HepG2 (cell line): Measurements from ENCODE around the gene MIOS. TPM values are rescaled to one million over a fixed set of nuclear protein-coding genes. Genes with fewer than 3 reads are reported as not detected.

Experiments used
- ATAC-seq: fragments of 200-7000 bp; cut with Tn5 transposase; 3 replicates; pipeline ENCODE4 v1.9.1; 2020; ENCODE audit warnings: mild to moderate bottlenecking, moderate library complexity
- BruUV-seq: library from RNA; stranded (reverse); fragments of 400-500 nt; replicated peaks from 2 replicates; lab custom pipeline; 2021; lab: Mats Ljungman, UMichigan
- CTCF ChIA-PET: fragments of 300-600 bp; formaldehyde crosslinking; extraction: SDS; loops from one replicate; lab custom pipeline; 2021; ENCODE audit warnings: low total read pairs, inconsistent platforms, low intra/inter-chr PET ratio; lab: Yijun Ruan, JAX
- POLR2A ChIA-PET: fragments of 350-600 bp; sonication (Branson Sonifier 250); formaldehyde crosslinking; loops from one replicate; lab custom pipeline; 2020; ENCODE audit warnings: antibody characterized with exemption, inconsistent platforms; lab: Yijun Ruan, JAX
- DNase-seq: peaks from one replicate; pipeline ENCODE4 v3.0.0-alpha.2; 2015; ENCODE audit warnings: low spot score
- FAIRE-seq: peaks from 3 replicates; lab custom pipeline; 2011; peaks lifted over from hg19 to GRCh38; lab: Jason Lieb, UNC
- H2AFZ ChIP-seq: one replicate; pipeline ENCODE4 v1.6.1; 2011; ENCODE audit warnings: low read length, inconsistent platforms
- H3K27ac ChIP-seq: fragments of 300-600 bp; 3 replicates; pipeline ENCODE4 v1.8.0; 2011; ENCODE audit warnings: mixed run types, mild to moderate bottlenecking, mixed read lengths, low read length, inconsistent platforms; ENCODE audit not compliant: insufficient read depth; ENCODE audit errors: extremely low read length
- H3K27me3 ChIP-seq, 2 experiments: fragments of 200-600 bp in 1 of 2; 2 replicates in 1 of 2; 3 replicates in 1 of 2; pipeline versions ENCODE4 v1.6.0 to v1.8.0; 2011; ENCODE audit warnings: low read length in 2 of 2, mild to moderate bottlenecking in 2 of 2, moderate library complexity in 2 of 2, inconsistent platforms in 1 of 2; ENCODE audit not compliant: insufficient read depth in 2 of 2, control insufficient read depth in 1 of 2
- H3K36me3 ChIP-seq, 2 experiments: fragments of 200-600 bp in 1 of 2; replicated peaks in 1 of 2; 2 replicates in 1 of 2; 3 replicates in 1 of 2; pipeline versions ENCODE4 v1.5.1 to v1.8.0; 2011; ENCODE audit warnings: low read length in 2 of 2, inconsistent platforms in 1 of 2; ENCODE audit not compliant: insufficient read depth in 2 of 2, control insufficient read depth in 1 of 2
- H3K4me1 ChIP-seq: 2 replicates; pipeline ENCODE4 v1.5.1; 2012; ENCODE audit warnings: low read length, inconsistent platforms; ENCODE audit not compliant: insufficient read depth
- H3K4me2 ChIP-seq: 2 replicates; pipeline ENCODE4 v1.6.0; 2011; ENCODE audit warnings: low read depth, low read length, inconsistent platforms
- H3K4me3 ChIP-seq, 3 experiments: fragments of 200-600 bp in 1 of 3; sonication (generic), shearing (Covaris generic) in 1 of 3; replicated peaks in 1 of 3; 2 replicates each; pipeline ENCODE4 v1.5.1; 2011 to 2016; ENCODE audit warnings: low read length in 3 of 3, inconsistent platforms in 2 of 3, low read depth in 2 of 3, mild to moderate bottlenecking in 2 of 3, control low read depth in 1 of 3, mixed read lengths in 1 of 3; ENCODE audit not compliant: insufficient read depth in 1 of 3
- H3K79me2 ChIP-seq: one replicate; pipeline ENCODE4 v1.6.1; 2011; ENCODE audit warnings: low read length, inconsistent platforms; ENCODE audit not compliant: insufficient read depth
- H3K9ac ChIP-seq: 2 replicates; pipeline ENCODE4 v1.6.0; 2011; ENCODE audit warnings: mild to moderate bottlenecking, low read depth, low read length, inconsistent platforms; ENCODE audit not compliant: insufficient read depth
- H3K9me3 ChIP-seq: 2 replicates; pipeline ENCODE4 v1.5.1; 2012; ENCODE audit warnings: mild to moderate bottlenecking, low read length
- H4K20me1 ChIP-seq: 2 replicates; pipeline ENCODE4 v1.6.0; 2011; ENCODE audit warnings: inconsistent platforms, mild to moderate bottlenecking, low read length, moderate library complexity; ENCODE audit not compliant: insufficient read depth
- BRD4 ChIP-seq: sonication (generic); formaldehyde crosslinking; IDR thresholded peaks from 2 replicates; pipeline ENCODE4 v1.4.0; 2020; ENCODE audit warnings: missing genetic modification reagents
- ELF3 ChIP-seq: IDR thresholded peaks from 2 replicates; pipeline ENCODE4 v1.6.1; 2016; ENCODE audit warnings: missing genetic modification reagents, missing compliant biosample characterization
- EZH2 ChIP-seq: conservative IDR thresholded peaks from 2 replicates; pipeline ENCODE4 v1.6.1; 2012; ENCODE audit warnings: mild to moderate bottlenecking, low read depth, low read length, moderate library complexity
- IKZF1 ChIP-seq: fragments of 450-650 bp; IDR thresholded peaks from 2 replicates; pipeline ENCODE4 v1.7.1; 2016
- MTA3 ChIP-seq: sonication (generic); formaldehyde crosslinking; IDR thresholded peaks from 2 replicates; pipeline ENCODE4 v1.4.0; 2020; ENCODE audit warnings: missing genetic modification reagents
- PTBP1 ChIP-seq: fragments of 200-400 bp; formaldehyde crosslinking; IDR thresholded peaks from 2 replicates; pipeline ENCODE4 v1.6.1; 2018; ENCODE audit warnings: low read length, low read depth; ENCODE audit not compliant: poor library complexity, severe bottlenecking
- UBTF ChIP-seq: sonication (generic); formaldehyde crosslinking; IDR thresholded peaks from 2 replicates; pipeline ENCODE4 v1.4.0; 2020; ENCODE audit warnings: mild to moderate bottlenecking, missing genetic modification reagents
- ZKSCAN1 ChIP-seq: fragments of 150-350 bp; IDR thresholded peaks from 2 replicates; pipeline ENCODE4 v1.6.1; 2014; ENCODE audit warnings: low read length
- ZNF10 ChIP-seq: sonication (generic); formaldehyde crosslinking; IDR thresholded peaks from 2 replicates; pipeline ENCODE4 v1.4.0; 2020; ENCODE audit warnings: mild to moderate bottlenecking, low read depth, missing genetic modification reagents, borderline replicate concordance
- ZNF83 ChIP-seq: sonication (generic); formaldehyde crosslinking; IDR thresholded peaks from 2 replicates; pipeline ENCODE4 v1.4.0; 2020; ENCODE audit warnings: missing genetic modification reagents, mild to moderate bottlenecking, borderline replicate concordance
- ZNF879 ChIP-seq: sonication (generic); formaldehyde crosslinking; IDR thresholded peaks from 2 replicates; pipeline ENCODE4 v1.8.1; 2023; ENCODE audit warnings: missing genetic modification reagents
- WGBS: methylation state at CpG from one replicate; pipeline ENCODE4 v1.1.6; 2017; ENCODE audit warnings: low lambda C conversion rate; 5-methylcytosine and 5-hydroxymethylcytosine counted together
- in situ Hi-C: cut with HindIII; loops from 2 replicates; pipeline ENCODE4 v1.10.0; 2017; ENCODE audit warnings: low pct_unique_long_range_greater_than_20kb; ENCODE audit not compliant: extremely low pct_ligation_motif_present
- intact Hi-C: fragments of 100-400 bp; cut with micrococcal nuclease; formaldehyde crosslinking; loops from one replicate; pipeline ENCODE4 v1.10.0; 2022; ENCODE audit not compliant: unreplicated experiment
- polyA plus RNA-seq, 8 experiments: library from polyadenylated mRNA; depleted of rRNA in 3 of 8; stranded (reverse) in 7 of 8; unstranded in 1 of 8; fragments of >200 nt; fragmentation: Illumina TruSeq in 4 of 8; extraction: Trizol in 4 of 8; gene quantifications; 2 replicates each; pipeline versions ENCODE4 v1.2.1 to v1.2.3, GENCODE V29; 2011 to 2016; ENCODE audit warnings: low read depth in 4 of 8, missing spikeins in 1 of 8, mixed read lengths in 1 of 8; ENCODE audit not compliant: insufficient read depth in 1 of 8
- total RNA-seq, 5 experiments: library from RNA; depleted of rRNA; stranded (reverse); fragments of >200 nt; fragmentation: Illumina TruSeq; extraction: Trizol; gene quantifications; 2 replicates each; pipeline ENCODE4 v1.2.3, GENCODE V29; 2016; ENCODE audit warnings: low read depth in 1 of 5

The MIOS gene
- total and polyA plus RNA-seq, 2 of the 13 experiments (the other 11 are each of a cell fraction or from before 2014, with no cell fraction given) = 15.2 to 33.5 TPM

- Histone ChIP-seq H3K4me3 (no peak overlapping the region), H3K9ac (no peak overlapping the region), H3K36me3 (peaks cover 3 to 5% of the 10 kb centered on the region in 2 experiments; a peak in 3 of 5 replicates), H3K27me3 (no peaks in the 10 kb centered on the region), H3K9me3 (no peaks in the 10 kb centered on the region), H4K20me1 (no peaks in the 10 kb centered on the region), H3K79me2 (no peaks in the 10 kb centered on the region), H2AFZ (no peak overlapping the region), H3K27ac (no peak overlapping the region), H3K4me2 (no peak overlapping the region), H3K4me1 (no peaks in the 10 kb centered on the region)
- BruUV-seq = no TSS peak
- ATAC-seq = no peak
- no peak for DNase-seq
- ChIA-PET POLR2A (no interaction called here), CTCF (no interaction called here)
- in situ Hi-C loops (no loop called here), intact Hi-C loops (no loop called here)
- 96% methylated on average over 10 of the region's 10 CpGs for whole genome bisulfite sequencing
- FAIRE-seq = no peak
- TF ChIP-seq UBTF (CRISPR knock-in tag) (no peak), BRD4 (CRISPR knock-in tag) (no peak), ELF3 (no peak)
Observed at GRCh38 chr7:7581531-7582179, 15.0 kb downstream of the MIOS start.

GRCh38 chr7:7582596-7582995 lies 15.9 kb downstream of the MIOS start:
- FAIRE-seq (no peak), ATAC-seq (no peak), DNase-seq (no peak)
- no peaks in the 10 kb centered on the region for H3K27me3 ChIP-seq
- no peak overlapping the region for H3K4me3 ChIP-seq
- H3K4me2 ChIP-seq = no peak overlapping the region
- H3K27ac ChIP-seq = no peak overlapping the region
- CTCF ChIA-PET = no interaction called here
- intact Hi-C loops = no loop called here
- POLR2A ChIA-PET = no interaction called here
- in situ Hi-C loops = no loop called here
- H4K20me1 ChIP-seq = no peaks in the 10 kb centered on the region
- H3K36me3 ChIP-seq = peaks cover 3 to 5% of the 10 kb centered on the region in 2 experiments; a peak in 3 of 5 replicates
- no TSS peak for BruUV-seq
- no peak overlapping the region for H3K9ac ChIP-seq
- no peaks in the 10 kb centered on the region for H3K4me1 ChIP-seq
- no peaks in the 10 kb centered on the region for H3K79me2 ChIP-seq
- no peaks in the 10 kb centered on the region for H3K9me3 ChIP-seq
- 100% methylated on average over 1 of the region's 1 CpG for WGBS
- no peak overlapping the region for H2AFZ ChIP-seq
- TF ChIP-seq ZKSCAN1 (no peak), IKZF1 (no peak), MTA3 (CRISPR knock-in tag) (no peak), ZNF10 (no peak), EZH2 (no peak), PTBP1 (no peak), ZNF83 (CRISPR knock-in tag) (no peak), ZNF879 (CRISPR knock-in tag) (no peak)
